GM18508 (cell line): ENCODE results near the gene CNKSR3.

Experiments
- ATAC-seq: cut with Tn5 transposase; IDR thresholded peaks from one replicate; pipeline ENCODE4 v1.9.1; 2021; ENCODE audit warnings: moderate number of reproducible peaks; ENCODE audit not compliant: insufficient read depth, unreplicated experiment

The CNKSR3 gene

DNA sequence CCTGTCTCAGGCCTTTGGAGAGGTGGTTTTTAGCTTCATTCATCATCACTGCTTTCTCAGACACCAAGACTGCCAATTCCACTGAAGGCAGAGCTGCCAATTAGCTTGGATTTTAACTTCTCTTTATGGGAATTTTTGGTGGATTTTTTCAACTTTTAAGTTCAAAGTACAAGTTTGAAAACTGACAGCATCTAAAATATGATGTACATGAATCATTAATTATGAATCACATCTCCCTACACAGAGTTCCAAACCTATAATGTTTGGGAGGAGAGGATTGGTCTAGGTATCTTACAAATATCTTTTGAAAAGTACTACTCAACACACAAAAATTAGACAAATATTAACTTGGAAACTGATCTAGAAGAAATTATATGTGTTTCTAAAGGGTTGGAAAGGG lies 25.5 kb downstream of the CNKSR3 start:
- no peak for ATAC-seq

DNA sequence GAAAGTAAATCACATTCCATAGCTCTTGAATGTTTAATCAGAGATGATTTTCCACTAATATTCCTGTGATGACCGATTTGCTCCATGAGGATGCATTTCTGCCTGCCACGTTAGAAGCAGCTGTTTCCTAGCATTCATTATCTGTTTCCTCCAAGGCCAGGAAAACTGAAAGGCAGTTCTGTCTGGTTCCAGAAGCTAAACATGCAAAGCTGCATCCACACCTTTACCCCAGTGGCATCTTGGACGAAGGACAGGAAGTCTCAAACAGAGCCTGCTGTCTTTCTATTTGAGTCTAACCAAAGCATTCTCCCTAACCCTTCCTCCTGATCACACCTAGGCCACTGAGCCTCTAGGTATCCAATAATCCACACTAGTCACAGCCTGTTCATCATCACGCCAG lies 27.6 kb downstream of the CNKSR3 start:
- ATAC-seq: no peak

DNA sequence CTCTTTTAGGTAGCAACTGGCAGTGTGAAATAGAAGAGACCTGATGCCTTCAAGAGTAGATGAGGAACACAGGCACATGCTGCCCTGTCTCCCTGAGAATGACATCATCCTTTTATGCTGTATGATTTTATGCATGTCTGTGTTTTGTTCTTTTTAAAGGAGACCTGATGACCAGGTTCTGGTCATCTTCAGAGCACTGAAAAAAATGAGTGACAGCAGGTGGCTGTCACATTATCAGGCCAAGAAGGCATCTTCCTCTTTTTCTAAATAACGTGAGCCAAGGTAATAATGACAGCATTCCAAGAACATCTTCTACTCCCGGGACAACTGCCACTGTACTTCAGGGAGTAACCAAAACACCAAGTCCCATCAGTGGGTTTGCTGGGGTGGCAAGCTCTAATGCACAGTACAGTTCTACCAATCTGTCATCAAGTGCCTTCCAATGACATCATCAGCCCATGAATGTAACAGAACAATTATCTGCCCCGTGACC lies 28.9 kb downstream of the CNKSR3 start:
- ATAC-seq: no peak

DNA sequence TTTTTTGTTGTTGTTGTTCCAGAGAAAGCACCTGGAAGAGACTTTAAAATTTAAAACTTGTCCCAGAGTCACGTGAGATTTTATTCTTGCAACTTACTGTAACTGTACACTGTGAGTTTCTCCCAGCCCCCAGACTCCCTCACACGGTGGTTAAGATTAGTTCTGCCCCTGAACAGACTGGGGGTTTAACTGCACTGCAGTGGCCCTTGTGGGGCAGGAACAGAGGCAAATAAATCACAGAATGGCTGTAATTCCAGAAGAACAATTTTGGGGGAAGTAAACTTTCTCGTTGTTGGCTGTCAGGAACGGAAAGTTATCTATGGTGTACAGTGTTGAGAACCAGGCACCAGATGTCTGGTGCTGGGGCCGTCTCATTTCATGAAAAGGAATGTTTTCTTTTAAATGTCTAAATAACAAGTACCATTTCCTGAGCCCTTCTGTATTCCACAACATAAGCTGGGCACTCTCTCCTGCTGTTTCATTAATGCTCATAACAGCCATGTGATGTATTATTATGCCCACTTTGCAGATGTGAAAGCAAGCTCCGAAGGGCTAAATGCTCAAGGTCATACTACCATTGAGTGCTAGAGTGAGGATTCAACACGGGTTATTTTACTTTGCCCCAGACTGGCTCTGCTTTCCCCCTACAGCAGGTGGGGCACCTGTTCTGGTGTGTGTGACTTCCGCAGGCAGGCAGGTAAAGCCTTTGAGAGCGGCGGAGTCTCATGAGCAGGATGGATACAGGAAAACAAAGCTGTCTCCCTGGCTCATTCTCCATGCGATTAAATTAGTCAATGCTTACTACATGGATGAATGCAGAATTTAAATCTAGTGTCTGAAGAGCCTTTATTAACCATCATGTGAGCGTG lies 30.5 kb downstream of the CNKSR3 start:
- ATAC-seq: no peak

DNA sequence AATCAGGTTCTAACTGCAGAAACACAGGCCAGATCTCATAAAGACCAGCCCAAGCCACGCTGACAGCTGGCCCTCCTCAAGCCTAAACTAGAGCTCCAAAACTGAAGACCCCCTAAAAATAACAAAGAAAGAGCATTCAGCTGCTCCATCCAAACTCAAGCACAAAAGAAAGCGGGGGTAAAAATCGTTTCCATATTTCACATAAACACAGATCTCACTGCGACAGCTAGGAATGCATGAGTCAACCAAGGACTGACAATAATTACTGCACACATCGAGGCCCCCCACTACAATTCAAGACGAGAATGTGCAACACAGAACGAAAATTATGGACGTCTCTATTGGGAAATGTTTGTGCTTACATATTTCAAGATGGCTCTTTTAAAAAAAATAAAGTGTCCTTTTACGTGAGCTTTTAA lies 31.1 kb downstream of the CNKSR3 start:
- no peak for ATAC-seq

DNA sequence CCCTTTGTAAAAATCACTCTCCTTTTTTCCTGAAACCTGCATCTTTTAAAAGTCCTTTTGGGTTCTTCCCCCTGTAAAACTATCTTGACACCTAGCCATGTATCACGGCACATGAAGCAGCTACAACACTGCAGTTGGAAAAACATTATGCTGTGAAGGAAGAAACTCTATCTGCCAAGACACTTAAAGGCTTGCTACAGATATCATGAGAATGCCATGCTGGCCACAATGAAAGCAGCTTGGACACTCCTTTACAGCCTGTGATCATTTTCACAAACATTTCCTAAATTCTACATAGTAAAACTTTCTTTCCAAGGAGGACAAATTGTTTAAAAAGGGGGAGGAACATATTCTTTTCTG lies 31.8 kb downstream of the CNKSR3 start:
- no peak for ATAC-seq

DNA sequence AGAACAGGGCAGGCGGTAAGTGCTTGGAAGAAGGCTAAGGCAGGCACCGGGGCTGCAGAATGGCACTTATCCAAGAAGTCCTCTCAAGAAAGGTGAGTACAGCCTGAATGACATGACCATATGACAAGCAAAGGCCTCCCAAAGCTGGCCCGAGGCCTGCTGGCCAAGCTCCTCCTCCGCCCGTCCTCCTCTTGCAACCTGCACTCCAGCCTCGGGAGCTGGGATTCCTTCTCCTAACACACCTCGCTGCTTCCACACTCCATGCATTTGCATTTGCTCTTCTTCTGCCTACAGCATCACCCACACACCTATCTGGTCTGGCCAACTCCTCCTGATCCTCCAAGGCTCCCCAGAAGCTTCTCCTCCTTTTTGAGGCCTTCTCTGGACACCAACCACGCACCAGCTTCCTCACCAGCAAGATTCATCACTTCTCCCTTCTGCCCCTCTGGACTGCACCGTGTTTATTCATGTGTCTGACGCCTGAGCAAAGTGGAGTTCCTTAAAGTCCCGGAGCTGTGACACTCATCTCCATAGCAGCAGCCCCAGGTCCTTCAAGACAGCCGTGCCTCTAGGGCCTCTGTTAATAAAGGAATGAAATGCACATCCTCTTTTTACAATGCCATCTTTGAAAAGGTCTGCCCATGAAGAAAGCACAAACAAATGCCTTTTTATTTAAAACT lies 32.3 kb downstream of the CNKSR3 start:
- ATAC-seq: no peak

DNA sequence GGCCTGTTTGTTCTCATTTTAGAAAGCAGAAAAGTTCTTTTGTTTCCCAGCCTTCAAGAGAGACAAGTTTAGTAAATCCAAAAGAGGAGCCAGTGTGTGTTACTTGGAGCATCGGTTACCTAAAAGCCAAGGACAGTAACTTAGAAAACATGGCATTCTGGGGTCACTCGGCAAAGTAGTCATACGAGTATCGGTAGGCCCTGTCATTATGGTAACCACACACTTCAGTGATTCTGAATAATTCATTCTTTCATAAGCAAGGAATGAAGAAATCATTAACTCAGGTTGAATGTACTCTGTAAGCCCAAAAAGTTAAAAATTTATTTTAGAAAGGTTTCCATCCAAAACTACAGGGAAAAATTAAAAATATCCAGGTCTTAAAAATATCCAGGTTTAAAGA lies 34.0 kb downstream of the CNKSR3 start:
- no peak for ATAC-seq

DNA sequence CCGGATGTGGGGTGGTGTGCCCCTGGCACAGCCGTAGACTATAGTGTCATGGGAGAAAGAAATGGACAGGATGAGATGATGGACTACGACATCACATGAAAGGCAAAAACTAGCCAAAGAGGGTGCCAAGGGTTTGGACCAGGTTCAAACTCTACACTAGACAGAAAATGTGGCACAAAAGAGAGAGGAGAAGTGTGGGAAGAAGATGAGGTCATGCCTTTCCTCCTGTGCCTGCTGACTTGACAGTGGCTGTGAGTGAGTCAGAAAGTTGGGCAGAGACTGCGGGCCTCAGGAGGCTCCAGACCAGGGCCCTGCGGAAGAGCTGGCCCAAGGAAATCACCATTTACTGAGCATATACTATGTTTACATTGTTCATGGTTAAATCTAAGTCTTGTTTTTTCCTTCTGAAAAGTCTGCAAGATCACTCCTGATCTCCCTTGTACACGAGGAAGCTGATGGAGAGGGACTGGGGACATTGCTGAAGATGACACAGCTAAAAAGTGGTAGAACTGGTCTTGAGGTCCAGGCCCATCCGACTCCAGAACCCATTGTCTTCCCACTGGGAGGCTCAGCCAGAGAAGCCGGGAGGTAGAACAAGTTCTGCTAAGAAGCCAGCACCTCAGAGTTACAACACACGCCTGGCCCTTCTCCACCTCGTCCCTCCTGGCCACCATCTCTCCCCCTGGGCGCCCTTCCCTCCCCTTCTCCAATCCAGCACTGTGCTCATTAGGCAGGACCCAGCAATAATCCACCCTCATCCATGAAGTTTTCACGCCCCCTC lies 35.6 kb downstream of the CNKSR3 start:
- ATAC-seq: no peak

DNA sequence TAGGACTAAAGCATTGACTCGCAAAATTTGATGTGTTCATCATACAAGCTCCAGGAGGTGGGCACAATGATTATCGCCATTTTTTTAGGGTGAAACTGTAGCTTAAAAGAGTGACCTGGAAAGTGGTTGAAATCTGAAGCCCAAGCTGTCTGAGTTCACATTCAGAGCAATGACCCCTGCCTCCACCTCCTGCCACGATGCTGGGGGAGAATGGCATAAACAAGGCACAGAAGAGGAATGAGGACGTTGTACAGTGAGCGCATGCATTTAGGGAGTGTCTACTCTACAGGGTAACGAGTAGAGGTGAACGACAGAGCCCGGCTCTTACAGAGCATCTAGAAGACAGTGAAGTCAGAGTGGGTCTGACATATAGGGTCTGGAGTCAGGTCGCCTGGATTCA lies 37.2 kb downstream of the CNKSR3 start:
- no peak for ATAC-seq

DNA sequence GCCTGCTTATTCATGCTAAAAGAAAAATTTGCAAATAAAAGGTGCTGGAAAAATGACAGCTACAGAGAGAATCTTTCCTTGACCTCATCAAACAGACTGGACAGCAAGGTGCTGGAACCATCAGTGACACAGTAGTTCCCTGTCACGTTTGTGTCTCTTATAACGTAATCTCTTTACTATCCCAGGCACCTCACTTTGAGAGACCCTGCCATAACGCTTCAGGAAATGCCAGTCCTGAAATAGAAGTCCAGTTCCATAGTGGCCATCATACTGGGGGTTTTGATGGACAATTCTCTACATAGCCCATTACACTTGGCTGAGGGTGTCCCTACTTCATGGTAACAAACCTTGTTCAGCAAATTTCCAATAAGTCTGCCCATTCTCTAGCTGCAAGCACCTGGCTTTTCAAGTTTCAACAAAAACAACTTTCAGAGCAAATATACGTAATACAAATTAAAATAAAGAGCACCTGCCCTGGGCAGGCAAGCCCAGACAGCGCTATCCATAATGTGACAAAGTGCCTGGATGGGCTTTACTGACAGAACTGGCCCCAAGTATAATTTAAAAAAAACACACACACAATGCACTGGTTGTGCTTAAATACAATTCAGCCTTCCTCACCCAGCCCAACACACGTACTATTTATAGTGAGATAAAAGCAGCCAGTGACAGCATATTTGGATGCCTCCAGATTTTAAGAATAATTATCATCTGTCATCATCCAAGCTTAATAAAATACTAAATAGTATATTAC lies 38.7 kb downstream of the CNKSR3 start:
- ATAC-seq: no peak

DNA sequence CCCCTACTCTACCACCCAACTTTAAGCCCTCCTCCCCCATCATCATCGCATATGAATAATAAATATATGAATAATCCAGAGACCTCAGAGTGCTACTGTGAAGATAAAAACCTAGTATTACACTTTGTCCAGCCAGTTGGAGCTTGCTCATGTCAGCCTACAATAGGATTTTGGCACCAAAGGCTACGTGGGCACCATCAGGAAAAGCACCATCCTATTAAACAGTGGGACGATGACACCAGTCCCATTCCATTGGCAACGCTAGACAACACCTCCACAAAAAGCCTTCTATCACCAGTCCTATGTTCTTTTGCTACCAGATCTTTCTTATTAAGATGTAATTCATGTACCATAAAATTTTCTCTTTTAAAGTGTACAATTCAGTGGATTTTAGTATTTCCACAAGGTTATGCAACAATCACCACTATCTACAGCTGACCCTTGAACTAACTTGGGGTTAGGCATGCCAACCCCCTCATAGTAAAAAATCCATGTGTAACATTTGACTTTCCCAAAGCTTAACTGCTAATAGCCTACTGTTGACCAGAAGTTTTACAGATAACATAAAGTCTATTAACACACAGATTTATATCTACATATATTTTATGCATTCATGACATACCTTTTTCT lies 41.1 kb downstream of the CNKSR3 start:
- ATAC-seq: no peak

DNA sequence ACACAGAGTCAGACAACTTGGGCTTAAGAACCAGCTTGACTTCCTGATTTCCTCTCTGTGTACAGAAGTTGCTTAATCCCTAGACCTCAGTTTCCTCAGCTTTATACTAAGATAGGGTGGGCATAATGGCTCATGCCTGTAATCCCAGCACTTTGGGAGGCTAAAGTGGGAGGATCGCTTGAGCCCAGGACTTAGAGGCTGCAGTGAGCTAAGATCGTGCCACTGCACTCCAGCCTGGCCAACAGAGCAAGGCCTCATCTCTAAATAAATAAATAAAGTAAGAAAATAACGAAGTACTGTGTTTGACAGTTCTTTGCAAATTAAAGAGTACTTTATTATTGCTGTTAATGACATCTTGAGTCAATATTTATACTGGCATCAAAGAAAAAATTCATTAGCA lies 41.7 kb downstream of the CNKSR3 start:
- no peak for ATAC-seq

DNA sequence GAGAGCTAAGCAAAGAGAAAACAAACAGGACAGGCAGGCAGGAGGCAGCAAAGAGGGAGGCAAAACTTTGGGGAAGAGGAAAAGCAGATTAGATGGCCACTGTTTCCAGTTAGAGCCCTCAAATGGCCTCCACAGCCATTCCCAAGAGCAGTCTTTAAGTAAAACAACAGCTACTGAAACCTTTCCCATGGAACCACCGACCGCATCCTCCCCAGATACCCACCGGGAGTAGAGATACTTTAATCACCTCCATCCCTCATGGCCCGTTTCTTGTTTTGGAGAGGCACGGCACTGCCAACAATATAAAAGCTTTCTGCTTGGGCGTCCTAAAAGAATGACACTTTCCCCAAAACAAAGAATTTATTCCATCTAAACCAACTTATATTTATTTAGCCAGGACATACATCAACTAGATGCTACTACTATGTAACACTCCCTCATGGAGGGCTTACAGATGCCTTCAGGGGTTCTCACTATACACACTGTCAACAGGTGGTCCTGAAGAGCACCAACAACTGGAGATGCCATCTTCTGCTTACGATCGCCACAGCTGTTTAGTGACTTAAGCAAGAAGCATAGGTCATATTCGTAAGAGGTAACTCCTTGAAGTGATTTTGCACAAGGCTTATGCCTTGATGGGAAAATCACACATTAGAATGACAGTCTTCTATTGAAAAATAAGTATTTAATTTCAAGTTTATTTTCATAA lies 43.4 kb downstream of the CNKSR3 start:
- no peak for ATAC-seq

DNA sequence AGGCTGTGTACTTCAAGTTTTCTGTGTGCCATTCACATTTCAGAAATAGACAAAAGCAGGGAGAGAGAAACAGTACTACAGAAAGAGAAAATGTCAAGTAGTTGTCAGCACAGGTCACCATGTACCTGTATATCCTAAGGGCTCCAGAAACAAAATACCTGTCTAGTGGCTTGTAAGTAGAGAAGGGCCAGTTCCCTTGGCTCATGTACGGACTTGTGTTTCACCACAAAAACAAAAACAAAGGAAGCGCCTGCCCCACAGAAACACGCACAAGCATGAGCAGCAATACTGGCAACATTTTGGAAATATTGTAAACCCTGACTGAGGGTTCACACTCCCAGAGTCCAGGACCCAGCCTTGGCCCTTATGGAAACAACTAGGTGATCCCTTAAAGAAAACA lies 44.3 kb downstream of the CNKSR3 start:
- no peak for ATAC-seq

DNA sequence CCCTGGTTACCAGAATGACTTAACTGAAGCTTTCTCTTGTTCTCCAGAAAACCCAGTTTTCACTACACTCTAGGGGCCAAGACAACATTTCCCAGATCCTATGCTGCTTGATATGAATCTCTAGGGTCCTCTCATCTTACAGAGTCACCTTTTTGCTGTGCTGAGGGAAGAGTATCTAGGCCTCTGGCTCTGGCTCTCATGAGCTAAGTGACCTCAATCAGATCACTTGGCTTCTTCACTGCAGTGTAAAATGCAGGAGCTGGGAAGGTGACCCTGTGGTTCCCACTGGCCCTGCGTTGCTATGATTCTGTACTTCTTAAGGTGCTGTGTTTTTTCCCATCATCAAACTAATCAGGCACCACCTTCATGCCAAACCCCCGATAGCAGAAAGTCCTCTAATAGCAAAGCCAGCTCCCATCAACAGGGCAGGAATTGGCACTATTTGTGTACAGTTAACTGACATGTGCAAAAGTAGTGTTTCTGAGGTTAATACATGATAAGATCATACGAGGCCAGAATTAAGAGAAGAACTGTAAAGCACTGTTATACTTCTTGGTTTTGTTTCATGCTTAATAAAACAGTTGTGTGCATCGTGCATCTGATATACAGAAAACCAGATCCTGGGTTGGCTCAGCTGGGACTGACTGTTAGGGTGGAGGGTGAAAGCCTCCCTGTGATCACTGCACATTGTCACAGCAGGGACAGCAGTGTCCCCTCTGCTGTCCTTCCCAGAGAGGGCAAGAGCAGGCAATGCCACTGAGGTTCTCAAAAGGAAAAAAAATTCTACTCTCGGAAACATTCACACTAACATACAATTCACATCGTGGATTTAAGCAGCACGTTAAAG lies 46.7 kb downstream of the CNKSR3 start:
- no peak for ATAC-seq

DNA sequence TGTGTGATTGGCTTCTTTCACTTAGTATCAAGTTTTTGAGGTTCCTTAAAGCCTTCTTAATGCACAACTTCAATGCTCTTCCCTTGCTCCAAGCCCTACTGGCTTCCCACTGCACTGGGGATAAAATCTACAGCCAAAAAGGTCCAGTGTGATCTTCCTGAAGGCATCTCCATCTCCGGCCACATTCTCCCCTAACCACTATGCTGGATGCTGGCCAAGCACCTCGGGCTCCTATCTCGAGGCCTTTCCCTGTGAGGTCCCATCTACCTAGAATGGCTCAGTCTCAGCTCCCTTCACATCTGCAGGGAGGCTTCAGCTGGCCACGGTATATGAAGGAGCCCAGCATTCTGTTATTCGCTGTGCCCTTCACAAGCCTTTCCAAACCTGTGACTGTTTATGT lies 48.1 kb downstream of the CNKSR3 start:
- no peak for ATAC-seq

DNA sequence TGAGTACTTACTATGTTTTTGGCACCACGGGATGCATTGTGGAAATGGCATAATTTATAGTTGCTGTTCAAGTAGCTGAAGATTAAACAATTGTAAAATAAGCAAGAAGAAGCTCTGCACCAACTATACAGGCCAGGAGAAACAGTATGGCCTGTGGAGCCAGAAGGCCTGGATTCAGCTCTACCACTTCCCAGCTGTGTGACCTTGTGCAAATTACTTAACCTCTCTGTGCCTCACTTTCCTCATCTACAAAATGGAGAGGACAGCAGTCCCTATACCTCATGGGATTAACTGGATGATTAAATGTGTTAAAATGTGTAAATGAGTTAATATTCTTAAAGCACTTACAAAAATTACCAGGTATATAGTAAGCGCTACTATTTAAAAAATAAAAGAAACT lies 49.1 kb downstream of the CNKSR3 start:
- ATAC-seq: no peak
